DLD1 (cell line): ENCODE results near the gene CAMK4.
"Not testable (repeated sequence)": the region's sequence is repeated elsewhere in the genome, so short reads cannot be mapped to it uniquely, and the experiment has no call there.

Source experiments
- in situ Hi-C: cut with HindIII; loops from 2 replicates; pipeline ENCODE4 v1.10.0; 2017; ENCODE audit warnings: low sequenced_read_pairs

CAMK4 gene

DNA sequence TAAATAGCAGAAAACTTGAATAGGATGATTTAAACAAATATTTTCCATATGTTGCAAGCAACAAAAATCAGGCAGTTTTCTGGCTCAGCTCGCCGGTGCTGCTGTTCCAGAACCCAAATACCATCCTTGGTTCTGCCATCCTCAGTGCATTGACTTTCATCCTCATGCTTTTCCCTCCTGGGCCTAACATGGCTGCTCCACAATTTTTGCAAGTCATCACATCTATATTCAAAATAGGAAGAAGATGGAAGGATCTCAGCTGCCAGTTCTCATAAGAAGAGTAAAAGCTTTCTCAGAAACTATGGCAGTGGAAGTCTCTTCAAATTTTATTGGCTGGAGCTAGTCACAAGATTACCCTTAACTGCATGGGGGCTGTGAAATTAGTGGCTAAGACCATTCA is 151.5 kb downstream of the CAMK4 start:
- in situ Hi-C loops, result no loop called here

DNA sequence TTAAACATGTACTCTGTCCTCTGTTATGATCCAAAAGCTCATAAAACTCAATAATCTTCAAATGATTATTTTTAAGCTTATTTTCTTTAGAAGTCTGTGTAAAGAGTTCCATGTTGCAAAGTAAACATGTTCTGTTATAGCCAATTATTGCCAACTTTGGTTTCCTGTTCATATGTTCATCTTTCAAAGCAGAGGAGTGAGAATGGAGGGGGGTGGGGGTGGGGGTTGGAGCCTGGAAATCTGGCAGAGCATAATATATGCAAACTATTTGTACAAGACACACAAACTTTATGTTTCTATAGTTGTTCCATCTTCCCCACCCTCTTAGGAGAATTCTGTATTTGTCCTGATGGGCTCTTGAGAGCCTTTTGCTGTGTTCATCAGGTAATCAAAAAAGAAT is 153.1 kb downstream of the CAMK4 start:
- in situ Hi-C loops, result no loop called here

DNA sequence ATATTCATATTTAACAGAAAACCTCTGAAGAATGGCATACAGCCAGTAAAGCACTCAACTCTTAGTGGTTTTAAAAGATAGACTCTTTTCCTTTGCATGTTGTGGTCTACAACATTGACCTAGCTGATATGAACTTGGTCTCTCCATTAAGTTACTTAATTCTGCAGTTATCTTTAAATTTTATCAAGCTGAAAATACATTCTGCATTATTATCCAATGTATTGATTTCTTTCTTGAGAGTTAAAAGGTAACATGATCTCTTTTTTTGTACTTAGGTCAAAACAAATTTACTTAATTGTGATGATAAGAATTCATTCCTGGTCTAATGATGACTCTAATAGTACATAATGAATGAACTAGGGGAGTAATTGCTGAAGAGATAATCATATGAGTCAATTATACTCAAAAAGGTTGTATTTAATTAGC is 155.2 kb downstream of the CAMK4 start:
- in situ Hi-C loops, result no loop called here

DNA sequence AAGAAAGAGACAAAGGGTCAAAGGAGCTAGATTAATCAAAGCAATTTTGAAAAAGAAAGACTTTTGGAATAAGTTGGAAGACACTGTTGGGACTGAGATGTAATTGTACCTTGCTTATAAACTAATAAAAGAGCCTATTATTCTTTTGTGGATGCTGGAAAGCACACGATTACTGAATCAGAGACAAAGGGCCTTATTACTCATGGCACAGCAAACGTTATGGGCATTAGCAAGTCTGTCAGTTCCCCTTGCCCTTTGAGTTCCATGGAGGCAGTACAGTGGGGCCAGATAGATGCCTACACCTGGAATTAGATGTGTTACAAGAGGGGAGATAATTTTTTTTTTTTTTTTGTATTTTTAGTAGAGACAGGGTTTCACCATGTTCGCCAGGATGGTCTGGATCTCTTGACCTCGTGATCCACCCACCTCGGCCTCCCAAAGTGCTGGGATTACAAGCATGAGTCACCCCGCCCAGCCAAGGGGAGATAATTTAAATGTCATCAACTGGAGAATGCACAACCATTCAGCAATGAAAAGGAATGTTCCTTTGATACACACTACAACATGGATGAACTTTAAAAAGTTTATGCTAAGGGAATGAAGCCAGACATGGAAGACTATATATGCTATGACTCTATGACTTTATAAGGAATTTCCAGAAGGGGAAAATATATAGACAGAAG is 159.2 kb downstream of the CAMK4 start:
- in situ Hi-C loops, result no loop called here

DNA sequence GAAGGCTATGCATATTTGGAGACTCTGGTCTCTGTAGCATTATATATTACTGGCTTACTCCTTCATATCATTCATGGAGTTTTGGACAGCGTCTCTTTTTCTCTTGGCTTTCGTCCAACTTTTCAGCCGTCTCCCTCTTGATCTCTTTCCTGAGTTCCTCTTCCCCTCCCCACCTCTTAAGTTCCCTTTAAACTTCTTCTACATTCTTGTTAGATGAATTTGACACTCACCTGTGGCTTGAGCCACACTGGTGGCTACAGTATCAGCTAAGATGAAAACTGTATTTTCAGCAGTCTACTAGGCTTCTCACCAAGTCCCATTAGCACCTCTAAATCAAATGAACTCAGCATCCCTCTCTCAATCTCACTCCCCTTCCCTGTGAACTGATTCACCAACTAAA is 160.0 kb downstream of the CAMK4 start:
- in situ Hi-C loops, result no loop called here

DNA sequence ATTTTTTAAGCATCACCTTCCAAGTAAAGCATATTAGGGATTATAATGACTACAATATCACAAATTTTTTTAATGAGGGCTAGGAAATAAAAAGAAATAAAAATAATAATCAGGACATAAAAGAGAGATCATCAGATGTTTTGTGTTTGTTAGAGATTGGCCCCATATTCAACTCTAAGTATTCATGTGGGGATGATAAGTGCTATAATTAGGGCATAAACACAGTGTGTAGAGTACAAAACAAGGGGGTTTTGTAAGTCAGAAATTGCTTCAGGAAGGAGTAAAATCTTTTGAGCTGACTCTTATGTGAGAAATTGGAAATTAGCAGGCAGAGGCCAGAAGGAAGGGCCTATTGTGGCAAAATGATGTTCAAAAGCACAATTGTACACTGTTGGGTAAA is 160.9 kb downstream of the CAMK4 start:
- in situ Hi-C loops, result no loop called here

DNA sequence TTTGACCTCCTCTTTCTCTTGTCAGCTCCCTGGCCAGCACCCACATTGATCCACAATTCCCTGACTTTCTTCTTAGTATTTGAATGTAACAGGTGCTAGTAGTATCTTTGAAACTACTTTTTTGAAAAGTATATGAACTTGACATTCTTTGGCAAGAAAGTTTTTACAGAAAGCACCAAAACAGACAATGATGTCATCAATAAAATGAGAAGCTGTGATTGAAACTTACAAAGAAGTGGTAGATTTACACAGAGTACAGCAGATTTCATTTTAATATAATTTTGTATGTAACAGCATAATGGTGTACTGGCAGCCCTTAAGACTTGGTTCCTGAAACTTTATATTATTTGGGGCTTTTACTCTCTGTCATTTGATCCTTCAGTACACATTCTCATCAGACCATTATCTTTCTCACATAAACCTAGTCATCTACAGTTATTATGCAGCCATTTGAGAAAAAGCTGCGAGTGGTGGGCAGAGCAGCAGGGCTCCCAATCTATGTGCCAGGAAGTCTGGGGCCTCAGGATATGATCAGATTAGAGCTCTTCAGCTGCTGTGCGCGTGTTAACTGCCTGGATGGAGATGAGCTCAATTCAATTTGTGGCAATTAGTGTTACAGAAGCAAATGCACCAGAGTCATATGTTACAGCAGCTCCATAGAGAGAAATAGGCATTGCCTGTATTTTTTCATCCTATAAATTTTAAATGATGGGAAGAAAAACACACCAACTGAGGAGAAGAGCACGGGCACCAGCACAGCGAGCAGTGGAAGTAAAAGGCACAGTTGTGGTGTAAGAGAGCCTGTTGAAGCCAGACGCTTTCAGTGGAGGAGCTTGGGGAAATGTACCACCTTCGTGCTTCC is 162.0 kb downstream of the CAMK4 start:
- in situ Hi-C loops, result no loop called here

DNA sequence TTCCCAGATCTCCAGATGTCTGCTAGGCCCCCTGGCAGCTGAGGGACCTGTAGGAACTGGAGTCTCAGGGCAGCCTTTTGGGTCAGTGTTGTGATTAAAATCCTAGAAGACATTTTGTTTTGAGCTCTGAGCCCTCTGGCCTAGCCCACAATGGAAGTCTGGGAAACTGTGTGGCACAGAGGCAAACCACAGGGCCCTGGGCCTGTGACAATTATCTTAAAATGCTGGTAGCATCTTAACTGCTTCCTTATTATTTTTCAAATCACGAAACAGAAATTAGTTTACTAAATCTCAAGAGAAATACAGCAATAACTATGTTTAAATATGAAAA is 162.6 kb downstream of the CAMK4 start:
- in situ Hi-C loops, result no loop called here

DNA sequence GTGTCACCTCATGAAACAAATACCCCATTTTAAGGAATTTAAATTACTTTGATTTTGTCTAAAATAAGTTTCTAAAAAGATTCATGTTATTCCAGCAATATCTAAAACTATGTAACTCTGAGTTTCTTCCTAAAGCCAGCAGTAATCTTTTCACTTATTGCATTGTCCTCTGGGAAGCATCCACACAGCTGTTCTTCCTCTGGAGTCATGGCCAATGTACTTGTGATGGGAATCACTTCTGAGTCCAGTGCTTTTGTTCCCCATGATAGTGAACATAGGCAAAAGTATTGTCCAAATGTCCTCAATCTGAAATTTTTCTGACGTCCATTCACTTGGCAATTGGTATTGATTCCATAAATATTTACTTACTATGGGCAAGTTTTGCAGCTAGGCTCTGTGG is 163.2 kb downstream of the CAMK4 start:
- in situ Hi-C loops, result no loop called here

DNA sequence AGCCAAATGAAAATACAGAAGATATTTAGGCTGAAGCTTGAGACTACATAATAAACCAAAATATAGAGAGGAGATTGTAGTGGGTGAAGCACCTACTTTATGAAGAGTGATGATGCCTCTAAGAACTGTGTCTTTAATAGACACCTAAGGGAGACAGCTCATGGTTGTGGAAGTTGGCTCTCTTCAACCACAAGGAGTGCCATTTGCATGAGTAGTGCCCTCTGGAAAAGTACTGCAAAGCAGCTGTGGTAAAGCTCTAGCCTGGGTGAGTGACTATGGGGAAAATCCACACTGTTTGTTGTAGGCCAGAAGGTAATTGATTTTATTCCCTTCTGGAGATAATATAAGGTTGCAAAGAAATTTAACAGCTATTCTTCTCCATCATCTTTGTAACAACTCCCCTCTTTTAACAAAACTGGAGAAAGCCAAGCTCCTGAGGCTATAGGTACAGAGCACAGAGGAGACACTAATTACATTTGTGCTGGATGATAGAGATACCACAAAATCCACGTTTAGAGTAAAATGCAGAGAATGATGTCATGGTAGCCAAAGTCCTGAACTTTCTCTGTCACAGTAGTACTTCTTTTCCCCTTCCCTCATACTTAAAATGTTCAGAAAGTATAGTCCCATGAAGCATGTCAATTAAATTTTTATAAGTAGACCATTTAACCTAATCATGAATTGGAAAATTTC is 165.4 kb downstream of the CAMK4 start:
- in situ Hi-C loops, result no loop called here

DNA sequence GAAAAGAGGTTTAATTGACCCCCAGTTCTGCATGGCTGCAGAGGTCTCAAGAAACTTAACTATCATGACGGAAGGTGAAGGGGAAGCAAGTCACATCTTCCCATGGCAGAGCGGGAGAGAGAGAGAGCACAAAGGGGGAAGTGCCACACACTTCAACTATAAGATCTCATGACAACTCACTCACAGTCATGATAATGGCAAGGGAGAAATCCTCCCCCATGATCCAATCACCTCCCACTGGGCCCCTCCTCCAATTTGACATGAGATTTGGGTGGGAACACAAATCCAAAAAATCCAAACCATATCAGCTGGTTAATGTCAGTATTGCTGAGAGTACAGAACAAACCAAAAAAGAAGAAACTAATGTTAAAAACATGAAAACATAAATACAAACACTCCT is 168.0 kb downstream of the CAMK4 start:
- in situ Hi-C loops, result no loop called here

DNA sequence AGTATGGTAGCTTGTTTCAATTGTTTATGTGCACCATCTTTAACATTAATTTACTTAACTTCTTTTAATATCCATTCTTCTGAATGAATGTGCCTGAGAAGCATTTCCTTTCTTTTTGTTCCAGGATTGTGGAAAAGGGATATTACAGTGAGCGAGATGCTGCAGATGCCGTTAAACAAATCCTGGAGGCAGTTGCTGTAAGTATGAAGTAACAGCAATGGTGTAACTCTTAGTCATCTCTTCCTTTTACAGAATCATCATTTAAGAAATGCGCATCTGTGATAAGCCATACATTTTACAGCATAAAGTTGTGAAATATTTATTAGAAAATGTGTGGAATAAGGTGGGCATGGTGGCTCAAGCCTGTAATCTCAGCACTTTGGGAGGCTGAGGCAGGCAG is 170.4 kb downstream of the CAMK4 start:
- in situ Hi-C loops, result no loop called here

DNA sequence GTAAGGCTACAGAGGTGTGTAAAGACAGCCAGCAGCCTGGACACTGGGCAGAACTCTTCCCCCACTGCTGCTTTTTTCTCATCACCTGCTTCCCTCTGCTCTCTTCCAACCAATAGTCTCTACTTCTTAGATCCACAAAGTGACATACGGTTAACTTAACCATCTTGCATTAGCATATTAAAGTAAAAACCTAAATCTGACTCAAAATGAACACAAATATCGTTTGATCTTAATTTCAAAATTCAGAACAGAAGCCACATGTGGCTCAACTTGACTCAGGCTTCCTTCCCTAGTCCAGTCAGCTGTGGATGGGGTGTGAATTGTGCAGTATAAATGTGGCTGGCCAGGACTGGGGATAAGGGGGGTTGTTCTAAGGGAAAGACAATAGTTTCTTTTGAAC is 173.8 kb downstream of the CAMK4 start:
- in situ Hi-C loops, result no loop called here

DNA sequence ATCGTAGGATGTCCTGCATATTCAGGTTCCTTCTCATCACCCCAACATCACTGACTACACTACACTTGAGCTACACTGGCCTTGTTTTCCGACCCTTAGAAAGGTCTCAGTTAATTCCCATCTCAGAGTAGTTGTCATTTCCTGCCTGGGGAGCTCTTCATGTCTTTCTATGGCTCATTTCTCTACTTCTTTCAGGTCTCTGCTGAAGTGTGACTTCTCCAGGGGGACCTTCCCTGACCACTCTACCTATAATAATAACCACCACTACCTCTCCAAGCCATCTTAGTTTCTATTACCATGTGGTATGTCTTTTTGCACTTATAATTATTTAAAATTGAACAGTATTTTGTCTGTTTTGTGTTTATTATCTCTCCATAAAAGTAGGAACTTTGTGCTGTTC is 174.9 kb downstream of the CAMK4 start:
- in situ Hi-C loops, result no loop called here

DNA sequence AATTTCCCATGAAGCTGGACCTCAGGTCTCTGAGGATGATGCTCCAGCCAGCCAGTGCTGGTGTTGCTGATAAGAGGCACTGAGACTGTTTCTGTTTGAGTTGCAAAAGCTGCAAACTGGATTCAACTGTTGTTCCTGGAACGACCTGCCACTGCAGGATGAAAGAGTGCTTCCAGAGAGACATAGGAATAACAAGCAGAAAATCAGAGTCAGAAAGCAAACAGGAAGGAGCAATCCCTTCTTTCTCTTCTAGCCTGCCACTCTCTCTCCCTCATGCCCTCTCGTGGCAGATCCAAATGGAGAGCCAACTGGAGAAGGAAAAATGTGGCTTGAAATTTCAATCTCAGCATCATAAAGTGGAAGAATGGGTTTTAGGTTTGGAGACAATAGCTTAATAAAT is 177.7 kb downstream of the CAMK4 start:
- in situ Hi-C loops, result no loop called here

DNA sequence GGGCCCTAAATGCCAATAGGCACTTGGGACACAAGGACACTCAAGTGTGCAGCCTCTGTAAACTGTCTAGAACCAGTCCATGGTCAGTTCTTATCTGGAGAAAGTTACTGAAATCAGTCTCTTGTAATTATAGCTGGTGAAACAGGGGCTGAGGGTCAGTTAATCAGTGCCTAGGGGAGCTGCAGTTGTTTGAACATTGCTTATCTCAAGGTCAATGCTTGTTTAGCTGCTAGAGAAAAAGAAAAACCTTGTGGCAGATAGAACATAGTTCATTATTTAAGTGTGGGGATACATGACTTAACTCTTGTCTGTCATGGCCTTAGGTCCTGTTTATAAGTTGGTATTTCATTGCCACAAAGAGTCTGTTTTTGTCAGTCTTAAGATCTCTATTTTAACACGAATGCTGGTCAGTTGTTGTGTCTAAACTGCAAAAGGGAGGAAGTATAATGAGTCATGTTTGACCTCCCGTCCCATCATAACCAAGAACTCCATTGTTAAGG is 180.1 kb downstream of the CAMK4 start:
- in situ Hi-C loops, result no loop called here

DNA sequence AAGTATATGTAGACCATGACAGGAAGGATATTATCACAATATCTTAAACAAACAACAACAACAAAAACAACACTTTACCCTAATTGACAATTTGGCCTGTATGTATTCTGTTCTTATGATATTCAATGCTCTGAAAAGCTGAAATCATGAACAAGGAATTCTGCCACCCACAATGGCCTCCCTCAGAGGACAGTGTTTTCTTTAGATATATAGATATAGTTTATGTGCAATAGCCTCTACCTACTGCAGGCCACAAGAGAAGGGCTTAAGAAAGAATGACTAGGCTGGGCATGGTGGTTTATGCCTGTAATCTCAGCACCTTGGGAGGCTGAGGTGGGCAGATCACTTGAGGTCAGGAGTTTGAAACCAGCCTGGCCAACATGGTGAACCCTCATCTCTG is 183.4 kb downstream of the CAMK4 start:
- in situ Hi-C loops, result no loop called here

DNA sequence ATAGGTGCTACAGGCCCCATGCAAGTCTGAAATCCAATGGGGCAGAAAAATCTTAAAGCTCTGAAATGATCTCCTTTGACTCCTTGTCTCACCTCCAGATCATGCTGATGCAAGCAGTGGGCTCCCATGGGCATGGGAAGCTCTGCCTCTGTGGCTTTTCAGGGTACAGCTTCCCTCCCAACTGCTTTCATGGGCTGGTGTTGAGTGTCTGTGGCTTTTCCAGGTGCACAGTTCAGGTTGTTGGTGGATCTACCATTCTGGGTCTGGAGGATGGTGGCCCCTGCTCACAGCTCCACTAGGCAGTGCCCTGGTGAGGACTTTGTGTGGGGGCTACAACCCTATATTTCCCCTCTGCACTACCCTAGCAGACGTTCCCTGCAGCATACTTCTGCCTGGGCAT is 184.6 kb downstream of the CAMK4 start:
- in situ Hi-C loops, result no loop called here

DNA sequence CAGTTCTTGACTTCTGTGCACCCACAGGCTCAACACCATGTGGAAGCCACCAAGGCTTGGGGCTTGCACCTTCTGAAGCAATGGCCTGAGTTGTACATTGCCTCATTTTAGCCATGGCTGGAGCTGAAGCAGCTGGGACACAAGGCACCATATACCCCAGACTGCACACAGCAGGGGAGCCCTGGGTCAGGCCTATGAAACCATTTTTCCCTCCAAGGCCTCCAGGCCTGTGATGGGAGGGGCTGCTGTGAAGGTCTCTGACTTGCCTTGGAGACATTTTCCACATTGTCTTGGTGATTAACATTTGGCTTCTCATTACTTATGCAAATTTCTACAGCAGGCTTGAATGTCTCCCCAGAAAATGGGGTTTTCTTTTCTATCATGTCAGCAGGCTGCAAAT is 185.1 kb downstream of the CAMK4 start:
- in situ Hi-C loops, result not testable (repeated sequence)

DNA sequence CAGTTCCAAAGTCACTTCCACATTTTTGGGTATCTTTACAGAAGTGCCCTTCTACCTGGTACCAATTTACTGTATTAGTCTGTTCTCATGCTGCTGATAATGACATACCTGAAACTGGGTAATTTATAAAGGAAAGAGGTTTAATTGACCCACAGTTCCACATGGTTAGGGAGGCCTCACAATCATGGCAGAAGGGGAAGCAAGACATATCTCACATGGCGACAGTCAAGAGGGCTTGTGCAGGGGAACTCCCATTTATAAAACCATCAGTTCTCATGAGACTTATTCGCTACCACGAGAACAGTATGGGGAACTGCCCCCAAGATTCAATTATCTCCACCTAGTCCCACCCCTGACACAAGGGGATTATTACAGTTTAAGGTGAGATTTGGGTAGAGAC is 185.9 kb downstream of the CAMK4 start:
- in situ Hi-C loops, result not testable (repeated sequence)

DNA sequence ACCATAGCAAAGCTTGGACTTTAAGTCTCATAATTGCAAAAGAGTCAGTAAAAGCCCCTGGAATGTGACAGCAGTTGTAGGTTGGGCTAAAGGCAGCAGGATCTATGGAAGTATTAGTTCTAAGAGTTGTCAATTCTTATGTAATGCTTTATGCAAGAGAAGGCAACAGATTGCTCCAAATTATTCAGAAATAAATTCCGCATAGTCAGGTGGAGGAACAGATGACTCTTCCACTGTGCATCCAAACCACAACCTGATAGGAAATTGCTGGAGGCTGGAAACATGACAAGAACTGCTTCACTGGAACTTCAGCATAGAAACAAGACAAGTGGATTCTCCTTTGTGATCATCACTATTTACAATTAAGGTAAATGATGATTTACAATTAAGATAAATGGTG is 187.1 kb downstream of the CAMK4 start:
- in situ Hi-C loops, result no loop called here

DNA sequence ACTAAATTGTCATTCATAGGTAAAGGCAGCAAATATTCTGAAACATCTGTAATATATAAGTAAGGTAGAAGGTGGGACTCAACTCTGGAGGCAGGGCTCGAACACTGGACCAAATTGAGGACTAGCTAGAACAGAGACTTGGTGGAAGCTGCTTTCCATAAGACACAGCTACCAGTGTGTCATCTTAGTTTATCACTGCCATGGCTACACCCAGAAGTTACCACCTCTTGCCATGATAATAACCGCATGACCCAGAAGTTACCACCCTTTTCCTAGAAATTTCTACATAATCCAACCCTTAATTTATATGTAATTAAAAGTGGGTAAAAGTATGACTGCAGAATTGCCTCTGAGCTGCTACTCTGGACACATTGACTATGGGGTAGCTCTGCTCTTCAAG is 188.4 kb downstream of the CAMK4 start:
- in situ Hi-C loops, result no loop called here
